Stimulated activated CD8-positive, alpha-beta memory T cell treated with anti-CD3 and anti-CD28 coated beads, Interleukin-15, amount 100 ng/mL, for 4 hours (primary cell): ENCODE measurements around the gene NLRP3.
A peak's percentile ranks its signal among the peaks of the same experiment; 100 is the strongest.
"Not testable (repeated sequence)": the region's sequence is repeated elsewhere in the genome, so short reads cannot be mapped to it uniquely, and the experiment has no call there.

ENCODE experiments used
- DNase-seq, 2 donors: peaks; one replicate each; pipeline ENCODE4 v3.0.0-alpha.2; 2020; ENCODE audit warnings: low read depth in 2 of 2

Gene NLRP3

GRCh38 chr1:247390116-247390791 lies 25.7 kb upstream of the NLRP3 start:
- DNase-seq: peak; percentile 52 to 70

DNA sequence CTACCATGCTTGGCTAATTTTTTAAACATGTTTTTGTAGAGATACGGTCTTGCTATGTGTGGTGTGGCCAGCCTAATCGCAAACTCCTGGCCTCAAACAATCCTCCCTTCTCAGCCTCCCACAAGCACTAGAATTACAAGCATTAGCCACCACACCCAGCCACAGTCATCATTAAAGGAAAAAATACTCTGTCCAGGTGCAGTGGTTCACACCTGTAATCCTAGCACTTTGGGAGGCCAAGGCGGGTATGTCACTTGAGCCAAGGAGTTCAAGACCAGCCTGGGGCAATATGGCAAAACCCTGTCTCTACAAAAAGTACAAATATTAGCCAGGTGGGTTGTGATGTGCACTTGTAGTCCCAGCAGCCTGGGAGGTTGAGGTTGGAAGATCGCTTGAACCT lies 25.0 kb upstream of the NLRP3 start:
- no peak for DNase-seq

GRCh38 chr1:247392088-247392487 lies 23.9 kb upstream of the NLRP3 start:
- no peak for DNase-seq

- DNase-seq: not testable (repeated sequence)
Measured at GRCh38 chr1:247395075-247395474, 20.9 kb upstream of the NLRP3 start.

- no peak for DNase-seq
Measured at GRCh38 chr1:247400685-247401084, 15.3 kb upstream of the NLRP3 start.

GRCh38 chr1:247401310-247402119 lies 14.5 kb upstream of the NLRP3 start:
- no peak for DNase-seq

GRCh38 chr1:247402120-247402675 lies 13.8 kb upstream of the NLRP3 start:
- no peak for DNase-seq

GRCh38 chr1:247406014-247406656 lies 9.8 kb upstream of the NLRP3 start:
- DNase-seq: no peak

DNA sequence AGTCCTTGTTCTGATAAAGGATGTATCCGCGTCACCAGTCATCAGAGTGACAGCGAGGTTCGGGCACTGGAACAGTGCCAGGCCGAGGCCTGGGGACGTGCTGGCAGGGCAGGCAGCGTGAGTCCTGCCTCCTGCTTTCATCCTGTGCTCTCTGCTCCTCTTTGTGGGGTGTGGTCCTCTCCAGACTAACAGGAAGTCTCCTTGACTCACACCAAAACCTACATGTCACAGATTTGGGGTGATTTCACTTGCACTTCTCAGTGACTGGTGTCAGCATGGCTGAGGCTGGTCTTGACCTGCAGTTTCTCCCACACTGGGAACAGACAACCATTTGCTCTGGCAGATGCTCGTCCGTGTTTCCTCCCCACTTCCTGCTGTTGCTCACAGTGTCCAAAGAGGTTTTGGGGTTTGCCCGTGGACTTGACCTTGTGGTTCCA lies 8.8 kb upstream of the NLRP3 start:
- DNase-seq: peak; percentile 36 to 43

GRCh38 chr1:247408100-247408499 lies 7.9 kb upstream of the NLRP3 start:
- no peak for DNase-seq

DNA sequence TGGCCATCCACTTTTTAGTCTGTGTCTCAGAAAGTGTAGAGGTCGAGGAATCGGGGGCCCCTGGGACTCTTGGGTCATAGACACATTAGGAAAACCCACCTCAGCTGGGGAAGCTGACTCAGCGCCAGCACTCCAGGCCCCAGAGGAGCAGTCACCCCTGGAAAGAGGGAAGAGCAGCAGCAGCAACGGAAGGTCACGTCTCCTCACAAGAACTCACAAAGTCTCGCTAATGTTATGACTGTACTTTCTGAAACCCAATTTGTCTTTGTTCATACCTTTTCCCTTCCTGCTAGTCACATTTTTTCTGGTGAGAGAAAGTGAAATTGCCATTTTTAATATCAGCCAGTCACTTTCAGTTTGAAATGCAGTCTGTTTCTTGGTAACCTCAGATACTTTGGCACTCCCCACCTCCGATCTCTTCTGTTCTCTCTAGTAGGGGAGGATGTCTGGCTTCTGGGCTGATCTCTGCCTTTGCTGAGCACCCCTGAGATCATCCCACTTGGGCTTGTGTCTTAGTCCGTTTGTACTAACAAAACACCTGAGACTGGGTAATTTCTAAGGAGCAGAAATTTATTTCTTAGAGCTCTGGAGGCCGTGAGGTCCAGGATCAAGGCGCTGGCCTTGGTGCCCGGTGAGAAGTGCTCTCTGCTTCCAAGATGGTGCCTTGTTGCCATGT lies 6.0 kb upstream of the NLRP3 start:
- no peak for DNase-seq

GRCh38 chr1:247411621-247412327 lies 4.2 kb upstream of the NLRP3 start:
- no peak for DNase-seq

DNA sequence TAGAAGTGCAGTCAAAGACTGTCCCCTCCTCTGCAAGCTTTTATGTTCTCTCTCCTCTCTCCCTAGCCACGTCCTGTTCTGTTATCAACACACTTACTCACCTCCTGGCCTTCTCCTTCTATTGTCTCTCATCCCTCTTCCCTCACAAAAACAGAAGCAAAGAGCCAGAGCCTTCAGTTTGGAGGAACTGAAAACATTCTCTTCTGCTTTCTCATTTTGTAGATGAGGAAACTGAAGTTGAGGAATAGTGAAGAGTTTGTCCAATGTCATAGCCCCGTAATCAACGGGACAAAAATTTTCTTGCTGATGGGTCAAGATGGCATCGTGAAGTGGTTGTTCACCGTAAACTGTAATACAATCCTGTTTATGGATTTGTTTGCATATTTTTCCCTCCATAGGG lies 1.9 kb downstream of the NLRP3 start:
- no peak for DNase-seq

DNA sequence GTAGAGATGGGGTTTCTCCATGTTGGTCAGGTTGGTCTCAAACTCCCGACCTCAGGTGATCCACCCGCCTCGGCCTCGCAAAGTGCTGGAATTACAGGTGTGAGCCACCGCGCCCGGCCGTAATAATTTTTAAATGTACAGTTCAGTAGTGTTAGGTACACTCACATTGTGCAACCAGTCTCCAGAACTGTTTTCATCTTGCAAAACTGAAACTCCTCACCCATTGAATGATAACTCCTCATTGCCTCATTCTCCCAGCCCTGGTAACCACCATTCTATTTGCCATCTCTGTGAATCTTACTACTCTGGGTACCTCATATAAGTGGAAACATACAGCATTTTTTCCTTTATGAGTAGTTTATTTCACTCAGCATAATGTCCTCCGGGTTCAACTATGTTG lies 3.4 kb downstream of the NLRP3 start:
- DNase-seq: no peak

GRCh38 chr1:247421074-247421473 lies 5.1 kb downstream of the NLRP3 start:
- no peak for DNase-seq

GRCh38 chr1:247429496-247429895 lies 13.5 kb downstream of the NLRP3 start:
- no peak for DNase-seq

DNA sequence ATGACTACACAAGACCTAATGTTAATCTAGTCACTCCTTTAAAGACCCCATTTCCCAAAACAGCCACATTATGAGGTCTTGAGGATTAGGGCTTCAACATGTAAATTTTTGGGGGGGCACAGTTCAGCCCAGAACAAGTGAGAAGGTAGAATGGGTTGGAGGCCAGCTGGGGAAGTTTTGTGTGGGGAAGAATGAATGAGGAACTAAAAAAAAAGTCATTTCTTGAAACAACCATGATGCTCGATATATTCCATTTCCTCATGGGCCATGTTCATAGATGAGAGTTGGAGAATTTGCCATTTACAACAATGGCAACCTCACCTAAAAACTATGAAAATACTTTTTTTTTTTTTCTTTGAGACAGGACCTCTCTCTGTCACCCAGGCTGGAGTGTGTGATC lies 14.5 kb downstream of the NLRP3 start:
- no peak for DNase-seq

DNA sequence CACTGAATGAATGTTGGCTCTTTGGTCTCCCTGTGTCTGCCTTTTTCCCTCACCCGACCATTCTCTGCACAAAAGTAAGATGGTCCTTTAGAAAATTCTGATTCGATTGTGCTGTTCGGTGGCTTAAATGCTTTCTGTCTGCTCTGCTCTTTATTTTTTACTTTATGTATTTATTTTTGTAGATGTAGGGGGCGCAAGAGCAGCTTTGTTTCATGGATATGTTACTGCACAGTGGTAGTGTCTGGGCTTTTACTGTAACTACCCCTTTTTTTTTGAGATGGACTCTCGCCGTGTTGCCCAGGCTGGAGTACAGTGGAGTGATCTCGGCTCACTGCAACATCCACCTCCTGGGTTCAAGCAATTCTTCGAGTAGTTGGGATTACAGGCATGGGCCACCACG lies 15.7 kb downstream of the NLRP3 start:
- no peak for DNase-seq

DNA sequence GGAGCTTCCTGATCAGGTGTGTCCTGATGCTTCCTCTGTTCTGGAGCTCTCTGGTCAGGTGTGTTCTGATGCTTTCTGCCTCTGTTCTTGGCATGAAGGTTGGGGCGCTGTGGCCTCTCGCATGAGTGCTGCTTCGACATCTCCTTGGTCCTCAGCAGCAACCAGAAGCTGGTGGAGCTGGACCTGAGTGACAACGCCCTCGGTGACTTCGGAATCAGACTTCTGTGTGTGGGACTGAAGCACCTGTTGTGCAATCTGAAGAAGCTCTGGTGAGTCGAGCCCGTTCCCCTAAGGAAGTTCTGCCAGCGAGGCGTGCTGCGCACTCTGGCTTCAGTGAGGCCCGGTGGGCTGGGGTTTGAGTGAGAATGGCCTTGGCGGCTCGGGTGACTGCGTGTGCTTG lies 18.0 kb downstream of the NLRP3 start:
- no peak for DNase-seq

GRCh38 chr1:247435030-247435758 lies 19.2 kb downstream of the NLRP3 start:
- DNase-seq: no peak

- DNase-seq: no peak
Measured at GRCh38 chr1:247435759-247436147, 19.8 kb downstream of the NLRP3 start.
